Thoracic aorta (tissue), 2 donors: ENCODE data around the gene PIAS3. TPM values are rescaled to one million over a fixed set of nuclear protein-coding genes. Genes with fewer than 3 reads are reported as not detected.
A peak's percentile ranks its signal among the peaks of the same experiment; 100 is the strongest.

Source experiments
- ATAC-seq: fragments of 150-250 bp; one replicate; pipeline ENCODE4 v1.8.0; 2017; ENCODE audit warnings: low read depth; ENCODE audit not compliant: insufficient number of reproducible peaks, low FRiP score
- DNase-seq: peaks from one replicate; pipeline ENCODE4 v3.0.0-alpha.2; 2020; ENCODE audit warnings: low spot score
- H3K27ac ChIP-seq, 2 donors: fragments of 200-600 bp; sonication (generic); 1 replicate in 1 of 2; 2 replicates in 1 of 2; pipeline ENCODE4 v1.5.1; 2016; ENCODE audit warnings: mild to moderate bottlenecking in 2 of 2, moderate library complexity in 2 of 2
- H3K27me3 ChIP-seq: fragments of 200-600 bp; sonication (generic); replicated peaks from 2 replicates; pipeline ENCODE4 v1.6.0; 2016; ENCODE audit warnings: mild to moderate bottlenecking; ENCODE audit not compliant: insufficient read depth
- H3K36me3 ChIP-seq: fragments of 200-600 bp; sonication (generic); one replicate; pipeline ENCODE4 v1.5.1; 2016
- H3K4me1 ChIP-seq, 2 donors: fragments of 200-600 bp; sonication (generic); 1 replicate in 1 of 2; 2 replicates in 1 of 2; pipeline versions ENCODE4 v1.5.1 to v1.6.0; 2016; ENCODE audit warnings: low read depth in 2 of 2, mild to moderate bottlenecking in 1 of 2; ENCODE audit not compliant: control insufficient read depth in 1 of 2
- H3K4me3 ChIP-seq: fragments of 200-600 bp; sonication (generic); 2 replicates; pipeline ENCODE4 v1.5.1; 2016; ENCODE audit warnings: mild to moderate bottlenecking
- H3K9me3 ChIP-seq: fragments of 200-600 bp; sonication (generic); 2 replicates; pipeline ENCODE4 v1.5.1; 2016
- total RNA-seq, 2 donors: library from RNA; depleted of rRNA; stranded (reverse); fragments of >200 nt; gene quantifications; one replicate each; pipeline versions ENCODE4 v1.1.0 to v1.2.3, GENCODE V29; 2016
- TF ChIP-seq, protein P1 (sequence below): fragments of 200-600 bp; sonication (generic); IDR thresholded peaks from one replicate; pipeline ENCODE4 v1.5.1; 2019; ENCODE audit warnings: antibody characterized with exemption

Gene PIAS3
- total RNA-seq, 2 donors from 2014 or later, result 34.4 to 60.1 TPM

DNA sequence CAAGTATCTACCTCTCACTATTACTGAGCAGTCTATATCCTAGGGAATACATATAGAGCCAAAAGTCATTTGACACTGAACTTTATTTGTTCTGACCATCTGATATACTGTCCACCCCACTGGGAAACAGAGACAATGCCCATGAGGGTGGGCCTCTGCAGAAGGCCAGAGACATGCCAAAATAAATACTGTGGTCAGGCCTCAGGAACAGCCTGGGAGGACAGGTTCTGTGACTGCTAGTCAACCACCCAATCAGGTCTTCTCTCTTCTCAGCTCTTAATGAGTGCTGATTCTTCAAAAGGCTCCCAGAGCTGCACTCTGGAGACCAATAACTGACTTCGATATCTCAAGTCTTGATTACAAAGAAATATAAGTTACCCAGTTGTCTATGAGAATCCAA lies 32.3 kb upstream of the PIAS3 start:
- H3K4me1 ChIP-seq, result peaks cover 22 to 54% of the 10 kb centered on the region in 2 donors
- H3K27ac ChIP-seq, result peak overlapping the region; percentile 84 to 99
- no peaks in the 10 kb centered on the region for H3K9me3 ChIP-seq
- no peaks in the 10 kb centered on the region for H3K27me3 ChIP-seq
- ATAC-seq (no peak), DNase-seq (no peak)
- H3K36me3 ChIP-seq, result no peaks in the 10 kb centered on the region
- peak overlapping the region; percentile 39 for H3K4me3 ChIP-seq
- TF ChIP-seq, protein P1, sequence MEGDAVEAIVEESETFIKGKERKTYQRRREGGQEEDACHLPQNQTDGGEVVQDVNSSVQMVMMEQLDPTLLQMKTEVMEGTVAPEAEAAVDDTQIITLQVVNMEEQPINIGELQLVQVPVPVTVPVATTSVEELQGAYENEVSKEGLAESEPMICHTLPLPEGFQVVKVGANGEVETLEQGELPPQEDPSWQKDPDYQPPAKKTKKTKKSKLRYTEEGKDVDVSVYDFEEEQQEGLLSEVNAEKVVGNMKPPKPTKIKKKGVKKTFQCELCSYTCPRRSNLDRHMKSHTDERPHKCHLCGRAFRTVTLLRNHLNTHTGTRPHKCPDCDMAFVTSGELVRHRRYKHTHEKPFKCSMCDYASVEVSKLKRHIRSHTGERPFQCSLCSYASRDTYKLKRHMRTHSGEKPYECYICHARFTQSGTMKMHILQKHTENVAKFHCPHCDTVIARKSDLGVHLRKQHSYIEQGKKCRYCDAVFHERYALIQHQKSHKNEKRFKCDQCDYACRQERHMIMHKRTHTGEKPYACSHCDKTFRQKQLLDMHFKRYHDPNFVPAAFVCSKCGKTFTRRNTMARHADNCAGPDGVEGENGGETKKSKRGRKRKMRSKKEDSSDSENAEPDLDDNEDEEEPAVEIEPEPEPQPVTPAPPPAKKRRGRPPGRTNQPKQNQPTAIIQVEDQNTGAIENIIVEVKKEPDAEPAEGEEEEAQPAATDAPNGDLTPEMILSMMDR, result no peak

DNA sequence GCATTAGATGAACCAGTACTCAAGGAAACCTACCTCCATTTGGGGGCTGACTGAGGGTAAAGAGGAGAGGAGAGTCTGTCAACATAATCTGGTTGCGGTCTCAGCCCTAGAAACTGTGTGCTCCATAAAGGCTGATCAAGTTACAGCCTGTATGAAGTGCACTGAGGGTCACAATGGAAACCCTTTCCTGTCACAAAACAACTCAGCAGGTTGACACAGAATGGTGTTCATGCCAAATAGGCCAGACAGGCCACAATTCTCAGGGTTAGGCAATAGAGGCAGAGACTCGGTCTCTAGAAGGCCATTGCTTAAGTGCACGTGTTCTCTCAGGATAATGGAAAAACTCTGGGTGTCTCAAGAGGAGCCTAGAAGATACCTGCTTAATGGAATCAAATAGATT lies 30.8 kb upstream of the PIAS3 start:
- ATAC-seq (no peak), DNase-seq (no peak)
- Histone ChIP-seq H3K9me3 (no peaks in the 10 kb centered on the region), H3K36me3 (no peaks in the 10 kb centered on the region), H3K27ac (peak overlapping the region; percentile 68 to 99), H3K4me1 (peaks cover 27 to 64% of the 10 kb centered on the region in 2 donors), H3K27me3 (no peaks in the 10 kb centered on the region), H3K4me3 (no peak overlapping the region)
- TF ChIP-seq, protein P1, result no peak

DNA sequence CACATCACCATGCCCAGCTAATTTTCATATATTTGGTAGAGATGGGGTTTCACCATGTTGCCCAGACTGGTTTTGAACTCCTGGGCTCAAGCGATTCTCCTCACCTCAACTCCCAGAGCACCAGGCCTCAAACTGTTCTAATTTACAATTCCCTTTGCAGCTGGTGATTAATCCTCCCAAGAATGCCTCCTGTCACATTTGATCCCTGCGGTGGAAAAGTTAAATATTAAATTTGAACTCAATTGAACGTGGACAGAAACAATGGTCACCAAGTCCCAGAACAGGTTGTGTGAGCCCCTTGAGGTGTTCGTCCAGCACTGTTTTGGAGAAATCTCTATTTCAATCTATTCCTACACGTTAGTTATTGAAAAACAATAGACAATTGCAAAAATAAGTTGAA lies 28.8 kb upstream of the PIAS3 start:
- peaks cover 23 to 55% of the 10 kb centered on the region in 2 donors for H3K4me1 ChIP-seq
- ATAC-seq (no peak), DNase-seq (no peak)
- no peaks in the 10 kb centered on the region for H3K36me3 ChIP-seq
- H3K4me3 ChIP-seq, result no peak overlapping the region
- TF ChIP-seq, protein P1, result no peak
- no peaks in the 10 kb centered on the region for H3K27me3 ChIP-seq
- no peaks in the 10 kb centered on the region for H3K9me3 ChIP-seq
- peak overlapping the region; percentile 3 to 33 for H3K27ac ChIP-seq

DNA sequence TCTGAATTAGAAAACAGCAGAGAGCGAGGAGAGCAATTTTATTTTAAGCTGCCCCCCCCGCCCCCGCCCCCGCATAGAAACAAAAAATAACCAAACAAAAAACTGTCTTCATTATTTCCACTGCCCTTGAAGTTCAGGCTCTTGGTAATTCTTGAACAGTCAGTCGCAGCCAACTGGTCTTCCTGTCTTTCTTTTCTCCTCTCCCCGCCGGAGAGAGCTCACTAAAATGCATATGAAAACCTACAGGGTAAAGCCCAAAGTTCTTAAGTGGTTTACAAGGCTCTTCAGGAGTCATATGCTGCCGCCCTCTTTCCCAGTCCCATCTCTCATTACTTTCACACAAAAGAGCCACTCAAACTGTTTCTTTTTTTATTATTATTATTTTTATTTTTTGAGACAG lies 27.9 kb upstream of the PIAS3 start:
- DNase-seq, result no peak
- H3K4me3 ChIP-seq, result peak overlapping the region; percentile 81
- ATAC-seq, result no peak
- TF ChIP-seq, protein P1, result no peak
- no peaks in the 10 kb centered on the region for H3K27me3 ChIP-seq
- peak overlapping the region in 1 of 2 donors; percentile 37 for H3K27ac ChIP-seq
- H3K4me1 ChIP-seq, result peaks cover 18 to 46% of the 10 kb centered on the region in 2 donors
- H3K36me3 ChIP-seq, result no peaks in the 10 kb centered on the region
- no peaks in the 10 kb centered on the region for H3K9me3 ChIP-seq

DNA sequence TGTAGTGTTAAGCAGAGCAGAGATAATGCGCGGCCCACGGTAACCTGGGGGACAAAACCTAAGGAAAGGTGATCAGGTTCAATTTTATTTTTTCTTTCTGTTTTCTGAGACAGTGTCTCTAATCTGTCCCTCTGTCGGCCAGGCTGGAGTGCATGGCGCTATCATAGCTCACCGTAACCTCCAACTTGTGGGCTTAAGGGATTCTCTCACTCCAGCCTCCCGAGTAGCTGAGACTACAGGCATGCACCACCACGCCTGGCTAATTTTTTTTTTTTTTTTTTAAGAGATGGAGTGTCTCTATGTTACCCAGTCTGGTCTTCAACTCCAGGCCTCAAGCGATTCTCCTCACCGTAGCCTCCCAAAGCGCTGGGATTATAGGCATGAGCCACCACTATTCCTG lies 27.5 kb upstream of the PIAS3 start:
- ATAC-seq (no peak), DNase-seq (no peak)
- H3K27me3 ChIP-seq, result no peaks in the 10 kb centered on the region
- H3K9me3 ChIP-seq, result no peaks in the 10 kb centered on the region
- no peaks in the 10 kb centered on the region for H3K36me3 ChIP-seq
- peak overlapping the region; percentile 81 for H3K4me3 ChIP-seq
- TF ChIP-seq, protein P1, result no peak
- H3K4me1 ChIP-seq, result peaks cover 14 to 42% of the 10 kb centered on the region in 2 donors
- peak overlapping the region; percentile 37 to 38 for H3K27ac ChIP-seq
